Epithelial cell of prostate (primary cell): Measurements from ENCODE around the gene LAMA5.
A peak's percentile ranks its signal among the peaks of the same experiment; 100 is the strongest.

Experiments used
- DNase-seq: peaks from one replicate; pipeline ENCODE4 v3.0.0-alpha.2; 2011; ENCODE audit warnings: low read depth, low spot score
- H3K27ac ChIP-seq: fragments of 450-650 bp; 2 replicates; pipeline ENCODE4 v1.5.1; 2017; ENCODE audit warnings: mild to moderate bottlenecking

Gene LAMA5

GRCh38 chr20:62367136-62367632 lies at the start of gene LAMA5:
Gene LAMA5 (minus strand): TSS chr20:62367312. CDS start chr20:62367245, 67 bp downstream.
- H3K27ac ChIP-seq, result peak within 1 kb of the TSS; percentile 80
- DNase-seq, result no peak

- H3K27ac ChIP-seq, result no peak overlapping the region
- DNase-seq, result no peak
Measured at GRCh38 chr20:62415354-62416111, 48.4 kb upstream of the LAMA5 start.

DNA sequence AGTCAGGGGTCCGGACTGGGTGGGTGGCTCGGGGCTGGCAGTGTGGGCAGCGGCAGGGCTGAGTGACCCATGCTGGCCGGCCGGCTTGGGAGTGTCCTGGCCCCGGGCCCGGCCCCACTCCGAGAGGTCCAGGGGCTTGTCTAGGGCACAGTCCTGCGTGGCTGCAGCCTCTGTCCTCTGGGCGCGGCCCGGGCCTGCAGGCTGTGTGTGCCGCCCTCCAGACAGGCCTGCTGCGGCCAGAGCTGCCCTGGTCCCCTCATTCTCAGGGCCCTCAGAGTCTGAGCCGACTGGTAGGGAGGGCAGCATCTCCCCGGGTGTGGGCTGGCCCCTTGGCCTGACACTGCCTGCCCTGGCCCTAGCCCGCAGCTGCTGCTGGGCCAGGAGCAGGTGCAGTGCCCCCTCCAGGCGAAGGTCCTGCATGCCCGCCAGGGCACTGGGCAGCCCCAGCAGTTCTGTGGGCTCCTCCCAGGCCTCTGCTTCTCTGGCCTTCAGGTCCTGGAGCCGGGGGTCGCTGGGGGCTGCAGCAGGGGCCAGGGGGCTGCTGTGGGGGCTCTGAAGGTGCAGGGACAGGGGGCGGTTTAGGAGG lies 46.9 kb upstream of the LAMA5 start:
- H3K27ac ChIP-seq, result no peak overlapping the region
- no peak for DNase-seq

- H3K27ac ChIP-seq, result no peak overlapping the region
- no peak for DNase-seq
Measured at GRCh38 chr20:62413025-62413570, 46.0 kb upstream of the LAMA5 start.

GRCh38 chr20:62412194-62413024 lies 45.3 kb upstream of the LAMA5 start:
- no peak for DNase-seq
- no peak overlapping the region for H3K27ac ChIP-seq

- DNase-seq, result no peak
- H3K27ac ChIP-seq, result no peak overlapping the region
Measured at GRCh38 chr20:62411479-62412193, 44.5 kb upstream of the LAMA5 start.

GRCh38 chr20:62410746-62411478 lies 43.8 kb upstream of the LAMA5 start:
- DNase-seq, result no peak
- no peak overlapping the region for H3K27ac ChIP-seq

GRCh38 chr20:62409931-62410745 lies 43.0 kb upstream of the LAMA5 start:
- DNase-seq, result no peak
- H3K27ac ChIP-seq, result no peak overlapping the region

- no peak for DNase-seq
- H3K27ac ChIP-seq, result no peak overlapping the region
Measured at GRCh38 chr20:62409086-62409853, 42.2 kb upstream of the LAMA5 start.

DNA sequence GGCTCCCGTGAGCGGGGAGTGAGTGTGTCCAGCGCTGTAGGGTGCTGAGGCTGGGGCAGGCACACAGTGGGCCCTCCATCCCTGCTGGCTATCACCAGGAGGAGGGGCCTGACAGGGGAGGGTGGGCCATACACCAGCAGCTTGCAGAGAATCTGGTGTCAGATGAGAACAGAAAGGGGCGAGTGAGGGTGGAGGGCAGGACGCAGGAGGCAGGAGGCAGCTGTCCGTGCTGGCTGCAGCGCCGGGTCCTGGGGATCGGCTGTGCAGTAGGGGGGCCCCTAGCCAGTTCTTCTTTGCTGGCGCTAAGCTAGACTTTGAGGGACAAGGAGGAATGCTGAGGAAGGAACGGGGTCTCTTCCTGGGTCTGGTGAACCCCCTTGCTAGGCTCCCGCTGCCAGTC lies 41.5 kb upstream of the LAMA5 start:
- DNase-seq, result no peak
- no peak overlapping the region for H3K27ac ChIP-seq

- H3K27ac ChIP-seq, result no peak overlapping the region
- no peak for DNase-seq
Measured at GRCh38 chr20:62408055-62408454, 40.9 kb upstream of the LAMA5 start.

DNA sequence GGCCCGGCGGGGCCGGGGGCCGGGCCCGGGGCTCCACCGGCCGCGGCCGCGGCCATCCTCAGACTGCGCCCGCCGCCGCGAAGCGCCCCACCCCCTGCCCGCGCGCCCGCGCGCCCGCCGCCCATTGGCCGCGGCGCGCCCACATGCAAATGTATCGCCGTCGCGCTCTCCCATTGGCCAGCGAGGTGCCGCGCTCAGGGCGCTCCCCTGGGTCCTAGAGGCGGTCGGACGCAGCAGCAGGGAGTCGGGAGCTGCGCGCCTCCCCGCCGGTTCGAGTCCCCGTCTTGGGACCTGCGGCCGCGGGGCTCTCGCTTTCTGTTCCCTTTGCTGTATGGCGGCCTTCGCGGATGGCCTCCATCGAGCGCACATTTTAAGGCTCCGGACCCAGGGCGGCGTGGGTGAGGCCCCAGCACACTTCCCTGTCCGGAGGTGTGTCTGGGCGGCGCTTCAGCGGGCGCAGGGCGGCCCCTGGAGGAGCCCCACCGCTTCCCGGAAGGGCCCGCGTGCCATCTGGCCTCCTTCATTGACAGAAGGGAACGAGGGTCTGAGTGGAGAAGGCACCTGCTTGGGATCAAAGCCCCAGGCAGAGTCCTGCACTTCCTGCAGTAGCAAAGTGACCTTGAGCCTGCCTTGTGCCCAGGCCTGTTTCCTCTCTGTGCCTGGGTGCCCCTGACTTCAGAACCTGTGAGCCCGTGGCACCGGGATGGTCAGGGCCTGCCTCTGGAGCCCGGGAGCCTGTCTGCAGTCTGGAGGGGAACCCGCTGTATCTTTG lies 40.3 kb upstream of the LAMA5 start, which contains the start of gene CABLES2:
CABLES2 (minus strand) TSS at position 65 of the 772 bp plus-strand sequence; CDS start at position 56, 9 bp downstream.
- H3K27ac ChIP-seq, result no peak within 1 kb of the TSS
- DNase-seq, result peak; percentile 77

DNA sequence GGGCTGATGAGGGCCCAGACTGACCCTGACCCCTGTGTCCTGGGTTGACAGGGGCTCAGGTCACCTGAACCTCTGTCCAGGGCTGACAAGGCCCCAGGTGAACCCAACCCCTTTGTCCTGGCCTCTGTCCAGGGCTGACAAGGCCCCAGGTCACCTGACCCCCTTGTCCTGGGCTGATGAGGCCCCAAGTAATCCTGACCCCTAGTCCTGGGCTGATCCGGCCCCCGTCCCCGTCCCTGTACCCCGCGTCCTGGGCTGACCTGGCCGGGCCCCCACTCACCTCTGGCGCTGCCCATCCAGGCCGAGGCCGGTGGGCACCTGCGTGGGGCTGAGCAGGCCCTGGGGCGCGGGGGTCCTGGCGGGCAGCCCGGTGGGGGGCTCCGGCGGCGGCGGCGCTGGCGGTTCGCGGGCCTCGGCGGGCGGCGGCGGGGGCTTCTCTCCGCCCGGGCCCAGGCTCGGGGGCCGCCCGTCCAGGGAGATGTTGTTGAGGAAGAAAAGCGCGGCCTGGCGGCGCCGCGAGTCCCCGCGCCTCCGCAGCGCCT lies 39.6 kb upstream of the LAMA5 start:
- no peak for DNase-seq
- H3K27ac ChIP-seq, result no peak overlapping the region

DNA sequence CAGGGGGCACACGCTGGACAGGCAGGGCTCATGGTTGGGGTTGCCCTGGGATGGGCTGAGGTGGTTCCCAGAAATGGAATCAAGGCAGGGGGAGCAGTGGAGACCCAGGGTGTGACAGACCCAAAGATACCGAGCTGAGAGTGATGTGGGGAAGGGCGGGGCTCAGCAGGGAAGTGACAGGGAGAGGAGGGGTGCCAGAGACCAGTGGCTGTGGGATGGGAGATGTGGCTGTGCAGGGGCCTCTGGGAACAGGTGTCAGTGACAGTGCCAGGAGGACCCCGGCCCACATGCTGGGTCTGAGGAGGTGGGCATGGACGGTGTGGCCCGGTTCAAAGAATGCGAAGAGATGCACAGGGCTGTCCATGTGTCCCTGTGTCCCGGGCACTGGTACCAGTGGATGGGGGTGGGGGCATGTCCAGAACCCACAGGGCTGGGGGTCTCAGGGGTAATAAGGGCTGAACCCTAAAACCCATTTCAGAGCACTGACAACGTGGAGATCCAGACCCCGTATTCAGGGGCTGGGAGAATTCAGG lies 38.9 kb upstream of the LAMA5 start:
- no peak overlapping the region for H3K27ac ChIP-seq
- no peak for DNase-seq

DNA sequence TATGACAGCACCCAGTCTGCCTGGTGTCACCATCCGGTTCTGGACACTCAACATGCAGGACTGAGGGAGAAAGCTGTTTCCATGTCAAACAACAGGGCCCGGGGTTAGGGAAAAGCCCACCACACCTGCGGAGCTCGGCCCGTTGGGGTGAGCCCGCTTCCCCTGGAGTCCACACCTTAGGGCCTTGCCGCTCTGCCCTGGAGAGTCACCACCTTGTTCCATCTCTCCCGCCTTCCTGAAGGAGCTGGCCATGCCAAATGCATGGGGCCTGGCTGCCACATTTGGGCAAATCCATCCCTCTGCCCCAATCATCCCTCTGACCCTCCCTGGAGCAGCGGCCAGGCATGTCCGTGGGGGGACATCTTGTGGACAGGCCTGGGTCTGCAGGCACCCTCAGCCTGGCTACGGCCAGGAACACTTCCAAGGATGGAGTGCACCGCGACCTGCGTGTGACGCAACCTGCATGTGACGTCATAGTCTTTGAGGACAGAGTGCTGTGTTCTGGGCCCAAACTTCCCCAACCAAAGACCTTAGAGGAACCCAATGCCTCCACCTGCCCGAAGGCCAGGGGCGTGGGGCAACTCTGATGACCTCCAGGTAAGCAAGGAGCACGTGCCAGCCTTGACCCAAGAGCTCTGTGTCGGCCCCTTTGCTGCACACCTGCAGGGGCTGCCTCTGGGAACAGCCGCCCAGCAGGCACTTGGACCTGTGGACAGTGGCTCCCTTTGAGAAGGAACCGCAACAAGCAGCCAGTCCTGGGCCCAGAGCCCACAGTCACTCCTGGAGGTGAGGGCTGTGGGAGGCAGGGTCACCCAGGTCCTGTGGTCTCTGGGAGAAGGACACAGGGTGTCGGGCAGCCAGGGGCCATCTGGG lies 38.2 kb upstream of the LAMA5 start:
- H3K27ac ChIP-seq, result no peak overlapping the region
- no peak for DNase-seq

DNA sequence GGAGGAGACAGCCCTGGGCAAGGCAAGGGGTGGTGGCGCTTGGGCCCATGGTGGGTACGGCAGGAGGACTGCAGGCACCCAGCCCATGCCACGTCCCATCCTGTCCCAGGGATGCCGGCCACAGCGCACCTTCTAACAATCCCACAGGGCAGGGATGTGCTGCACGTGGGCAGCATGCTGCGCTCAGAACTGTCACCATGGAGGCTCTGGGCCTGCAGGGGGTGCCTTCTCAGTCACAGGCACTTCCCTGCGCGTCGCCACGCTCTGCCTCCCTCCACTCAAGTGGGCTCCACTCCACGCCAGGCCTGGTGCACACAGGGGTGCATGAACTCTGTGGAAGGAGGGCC lies 37.6 kb upstream of the LAMA5 start:
- H3K27ac ChIP-seq, result no peak overlapping the region
- DNase-seq, result no peak
